Measurements from ENCODE around the gene GLMN.
"Not testable (repeated sequence)": the region's sequence is repeated elsewhere in the genome, so short reads cannot be mapped to it uniquely, and the experiment has no call there.

GLMN gene

GRCh38 chr1:92299477-92300150, 827 bp upstream of the GLMN start:
- DNase-seq (ENCODE audit: low read depth in 2 of 3, low spot score in 1 of 3) = no peak

GRCh38 chr1:92298213-92298572, 594 bp downstream of the GLMN start:
- DNase-seq (ENCODE audit: low read depth in 2 of 3, low spot score in 1 of 3) = no peak

- peak in 1 of 3 donors; percentile 12 for DNase-seq (ENCODE audit: low read depth in 2 of 3, low spot score in 1 of 3)
Observed at GRCh38 chr1:92291372-92291999, 7.3 kb downstream of the GLMN start.

- not testable (repeated sequence) for DNase-seq (ENCODE audit: low read depth in 2 of 3, low spot score in 1 of 3)
Observed at GRCh38 chr1:92281411-92281810, 17.4 kb downstream of the GLMN start.

- DNase-seq (ENCODE audit: low read depth in 2 of 3, low spot score in 1 of 3) = not testable (repeated sequence)
Observed at GRCh38 chr1:92279781-92280180, 19.0 kb downstream of the GLMN start.

GRCh38 chr1:92277105-92277723, 21.6 kb downstream of the GLMN start:
- no peak for DNase-seq (ENCODE audit: low read depth in 2 of 3, low spot score in 1 of 3)

- DNase-seq (ENCODE audit: low read depth in 2 of 3, low spot score in 1 of 3) = no peak
Observed at GRCh38 chr1:92276082-92276481, 22.7 kb downstream of the GLMN start.

GRCh38 chr1:92274939-92275338, 23.8 kb downstream of the GLMN start:
- no peak for DNase-seq (ENCODE audit: low read depth in 2 of 3, low spot score in 1 of 3)

GRCh38 chr1:92273039-92273438, 25.7 kb downstream of the GLMN start:
- DNase-seq (ENCODE audit: low read depth in 2 of 3, low spot score in 1 of 3) = no peak

- no peak for DNase-seq (ENCODE audit: low read depth in 2 of 3, low spot score in 1 of 3)
Observed at GRCh38 chr1:92262516-92262915, 36.3 kb downstream of the GLMN start.

GRCh38 chr1:92259350-92259749, 39.4 kb downstream of the GLMN start:
- no peak for DNase-seq (ENCODE audit: low read depth in 2 of 3, low spot score in 1 of 3)

- DNase-seq (ENCODE audit: low read depth in 2 of 3, low spot score in 1 of 3) = not testable (repeated sequence)
Observed at GRCh38 chr1:92254714-92255113, 44.1 kb downstream of the GLMN start.

- no peak for DNase-seq (ENCODE audit: low read depth in 2 of 3, low spot score in 1 of 3)
Observed at GRCh38 chr1:92244376-92244775, 54.4 kb downstream of the GLMN start.

GRCh38 chr1:92240034-92240433, 58.8 kb downstream of the GLMN start:
- DNase-seq (ENCODE audit: low read depth in 2 of 3, low spot score in 1 of 3) = no peak

GRCh38 chr1:92230736-92231135, 68.1 kb downstream of the GLMN start:
- no peak for DNase-seq (ENCODE audit: low read depth in 2 of 3, low spot score in 1 of 3)

- no peak for DNase-seq (ENCODE audit: low read depth in 2 of 3, low spot score in 1 of 3)
Observed at GRCh38 chr1:92228401-92228800, 70.4 kb downstream of the GLMN start.

GRCh38 chr1:92219028-92219427, 79.8 kb downstream of the GLMN start:
- no peak for DNase-seq (ENCODE audit: low read depth in 2 of 3, low spot score in 1 of 3)

- DNase-seq (ENCODE audit: low read depth in 2 of 3, low spot score in 1 of 3) = no peak
Observed at GRCh38 chr1:92218559-92218958, 80.2 kb downstream of the GLMN start.

GRCh38 chr1:92217721-92218120, 81.1 kb downstream of the GLMN start, which contains the start of gene C1orf146:
C1orf146 (plus strand) TSS chr1:92217915; CDS start chr1:92231421, 13,506 bp downstream.
- DNase-seq (ENCODE audit: low read depth in 2 of 3, low spot score in 1 of 3) = no peak

- no peak for DNase-seq (ENCODE audit: low read depth in 2 of 3, low spot score in 1 of 3)
Observed at GRCh38 chr1:92211166-92211565, 87.6 kb downstream of the GLMN start.

GRCh38 chr1:92210701-92211100, 88.1 kb downstream of the GLMN start:
- no peak for DNase-seq (ENCODE audit: low read depth in 2 of 3, low spot score in 1 of 3)

- DNase-seq (ENCODE audit: low read depth in 2 of 3, low spot score in 1 of 3) = no peak
Observed at GRCh38 chr1:92203105-92203504, 95.7 kb downstream of the GLMN start.
